H4 (cell line): ENCODE data around the gene G6PC3. TPM values are rescaled to one million over a fixed set of nuclear protein-coding genes. Genes with fewer than 3 reads are reported as not detected.
A peak's percentile ranks its signal among the peaks of the same experiment; 100 is the strongest.
"Not testable (repeated sequence)": the region's sequence is repeated elsewhere in the genome, so short reads cannot be mapped to it uniquely, and the experiment has no call there.

Experiments used
- DNase-seq: peaks from one replicate; pipeline ENCODE4 v3.0.0-alpha.2; 2015; ENCODE audit warnings: low spot score
- total RNA-seq: library from RNA; depleted of rRNA; stranded (reverse); fragments of >200 nt; shearing (Covaris generic); gene quantifications from 2 replicates; pipeline ENCODE4 v1.2.3, GENCODE V29; 2014; rRNA removed

Gene G6PC3
- 51.0 and 71.2 TPM in 2 replicates for total RNA-seq

DNA sequence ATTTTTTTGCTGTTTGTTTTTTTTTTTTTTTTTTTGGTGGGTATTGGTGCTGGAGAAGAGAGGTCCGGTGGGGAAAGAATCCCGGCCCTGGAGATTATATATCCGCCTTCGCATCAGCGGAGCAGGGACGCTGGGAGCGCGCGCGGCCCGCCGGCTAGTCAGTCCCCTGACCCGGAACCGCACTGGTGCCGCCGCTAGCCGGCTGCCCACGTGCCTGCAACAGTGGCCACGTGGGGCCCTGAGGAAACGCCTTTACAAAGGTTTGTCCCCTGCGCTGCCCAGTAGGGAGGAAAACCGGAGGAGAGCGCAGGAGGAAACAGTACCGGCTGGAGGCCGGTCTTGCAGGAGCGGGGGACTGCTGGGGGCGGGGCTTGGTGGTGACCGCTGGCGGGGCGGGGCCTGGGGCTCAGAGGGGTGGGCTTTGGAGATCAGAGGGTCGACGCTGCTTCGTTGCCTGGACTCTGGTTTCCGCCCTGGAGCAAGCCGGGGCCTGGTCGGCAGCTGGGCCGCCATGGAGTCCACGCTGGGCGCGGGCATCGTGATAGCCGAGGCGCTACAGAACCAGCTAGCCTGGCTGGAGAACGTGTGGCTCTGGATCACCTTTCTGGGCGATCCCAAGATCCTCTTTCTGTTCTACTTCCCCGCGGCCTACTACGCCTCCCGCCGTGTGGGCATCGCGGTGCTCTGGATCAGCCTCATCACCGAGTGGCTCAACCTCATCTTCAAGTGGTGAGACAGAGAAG is at the start of gene G6PC3:
Gene G6PC3 (plus strand): TSS at position 281 of the 743 bp plus-strand sequence. CDS start 231 bp downstream, at position 512.
- peak; percentile 98 for DNase-seq

DNA sequence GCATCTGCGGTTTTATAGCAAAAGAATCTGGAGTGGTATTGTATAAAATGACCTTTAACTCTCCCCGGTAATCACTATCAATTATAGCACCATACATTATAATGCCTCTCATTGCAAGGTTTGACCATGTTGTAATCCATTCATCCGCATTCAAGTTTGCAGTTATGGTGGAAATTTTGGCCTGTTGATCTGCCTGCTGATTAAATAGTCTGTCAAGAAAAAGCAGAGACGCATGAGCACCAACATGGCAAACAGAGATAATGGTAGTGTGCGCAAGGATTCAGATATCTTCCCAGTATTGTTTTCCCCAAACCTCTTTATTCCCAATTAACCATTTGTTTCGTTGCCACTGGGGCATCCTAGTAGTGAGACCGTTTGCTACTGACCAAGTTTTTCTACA is 49.3 kb upstream of the G6PC3 start:
- DNase-seq, result not testable (repeated sequence)

DNA sequence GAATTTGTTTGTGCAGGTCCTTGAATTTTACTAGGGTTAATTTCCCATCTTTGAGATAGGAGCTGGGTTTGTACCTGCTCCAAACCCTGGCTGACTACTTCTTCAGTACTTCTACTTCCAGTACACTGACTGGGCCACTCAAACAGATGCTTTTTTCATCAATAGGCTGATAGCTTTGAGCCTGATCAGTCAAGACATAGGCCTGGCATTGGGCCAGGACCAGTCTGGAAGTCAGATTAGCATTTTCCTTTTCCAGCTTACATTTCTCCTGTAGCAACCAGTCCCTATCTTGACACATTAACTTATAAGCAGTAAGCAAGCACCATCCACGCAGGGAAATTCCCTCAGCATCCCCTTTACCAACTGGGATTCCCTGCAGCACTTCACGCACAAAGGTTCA is 48.3 kb upstream of the G6PC3 start:
- no peak for DNase-seq

- DNase-seq, result no peak
Measured at GRCh38 chr17:44023545-44024270, 46.8 kb upstream of the G6PC3 start.

DNA sequence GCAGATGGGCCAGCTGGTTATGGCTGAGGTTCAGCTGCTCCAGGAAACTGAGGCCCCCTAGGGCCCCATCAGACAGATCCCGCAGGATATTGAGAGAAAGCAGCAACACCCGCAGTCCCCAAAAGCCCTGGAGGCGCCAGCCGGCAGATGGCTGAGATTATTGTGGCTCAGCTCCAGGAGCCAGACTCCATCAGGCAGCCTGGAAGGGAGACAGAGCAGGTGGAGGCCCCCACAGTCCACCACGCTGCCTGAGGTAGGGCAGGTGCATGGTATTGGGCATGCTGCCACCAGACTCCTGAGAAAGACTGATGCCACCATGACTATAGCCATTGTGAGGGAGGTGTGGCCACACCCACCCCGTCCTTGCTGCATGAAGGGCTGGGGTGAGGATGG is 46.3 kb upstream of the G6PC3 start:
- no peak for DNase-seq

DNA sequence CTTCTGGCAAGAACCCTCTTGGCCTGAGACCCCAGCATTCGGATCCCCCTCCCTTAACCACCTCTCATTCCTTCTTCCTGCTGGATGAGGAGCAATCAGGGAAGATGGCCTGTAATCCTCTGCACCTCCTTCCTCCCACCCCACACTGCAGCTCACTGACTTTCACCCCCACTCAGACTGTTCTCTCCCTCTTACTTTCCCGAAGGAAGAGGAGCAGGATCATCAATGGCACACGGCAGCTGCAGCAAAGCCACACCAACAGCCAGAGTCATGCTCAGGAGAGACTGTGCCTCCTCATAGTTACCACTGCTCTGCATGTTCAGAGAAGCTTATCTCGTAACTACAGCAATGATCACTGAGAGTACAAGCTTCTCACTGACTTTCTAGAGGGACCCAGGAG is 45.7 kb upstream of the G6PC3 start:
- DNase-seq, result no peak

DNA sequence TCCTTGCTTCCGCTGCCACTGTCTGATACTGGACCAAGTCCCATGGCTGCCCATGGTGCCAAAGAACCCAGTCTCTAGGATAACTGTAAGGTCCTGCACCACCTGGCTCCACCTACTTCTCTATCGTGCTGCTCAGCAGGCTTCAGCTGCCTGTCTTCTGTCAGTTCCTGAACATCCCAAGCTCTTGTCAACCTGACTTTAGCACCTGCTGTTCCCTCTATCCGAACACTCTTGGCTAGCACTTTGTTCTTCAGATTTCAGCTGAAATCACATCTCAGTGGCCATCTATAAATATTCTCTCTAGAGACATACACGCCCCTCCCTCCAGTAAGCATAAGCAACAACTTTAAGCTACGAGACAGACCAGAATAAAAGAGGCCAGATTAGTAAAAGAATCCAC is 40.8 kb upstream of the G6PC3 start:
- DNase-seq, result no peak

DNA sequence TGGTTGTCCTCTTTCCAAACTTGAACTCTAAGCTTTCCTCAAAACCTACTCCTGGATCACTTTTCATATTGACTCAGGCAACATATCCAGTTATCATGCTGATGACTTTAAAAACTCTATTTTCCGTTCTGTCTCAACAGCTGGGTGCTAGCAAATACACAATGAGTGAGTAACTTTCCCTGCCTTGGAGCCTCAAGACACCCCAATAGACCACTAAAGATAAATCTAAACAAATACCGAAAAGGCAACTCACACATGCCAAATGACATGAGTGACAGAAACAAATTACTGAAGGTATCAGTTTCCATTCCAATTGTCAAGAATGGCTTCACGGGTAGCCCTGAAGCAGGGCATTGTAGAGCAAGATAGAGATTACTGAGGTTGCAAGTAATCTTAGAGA is 40.1 kb upstream of the G6PC3 start:
- DNase-seq, result no peak

- DNase-seq, result no peak
Measured at GRCh38 chr17:44033861-44034408, 36.6 kb upstream of the G6PC3 start.

- DNase-seq, result not testable (repeated sequence)
Measured at GRCh38 chr17:44034688-44035087, 35.8 kb upstream of the G6PC3 start.

GRCh38 chr17:44037471-44037870 is 33.1 kb upstream of the G6PC3 start:
- DNase-seq, result no peak

DNA sequence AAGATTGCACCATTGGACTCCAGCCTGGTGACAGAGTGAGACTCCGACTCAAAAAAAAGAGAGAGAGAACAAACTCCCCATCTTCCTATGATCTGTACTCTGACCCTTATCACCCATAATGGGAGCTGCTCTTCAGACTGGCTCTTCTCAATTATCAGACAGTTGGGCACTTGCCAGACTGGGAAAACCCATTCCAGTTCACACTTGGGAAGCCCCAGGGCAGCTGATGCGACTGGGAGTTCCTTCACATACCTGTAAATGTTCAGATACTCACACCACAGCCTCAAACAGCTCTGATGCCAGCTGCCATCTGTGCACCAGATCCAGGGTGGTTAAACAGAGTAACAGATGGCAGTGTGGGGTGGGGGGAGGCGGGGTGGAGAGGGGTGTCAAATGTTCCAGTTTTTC is 31.9 kb upstream of the G6PC3 start:
- no peak for DNase-seq

- no peak for DNase-seq
Measured at GRCh38 chr17:44039829-44040635, 30.5 kb upstream of the G6PC3 start.

DNA sequence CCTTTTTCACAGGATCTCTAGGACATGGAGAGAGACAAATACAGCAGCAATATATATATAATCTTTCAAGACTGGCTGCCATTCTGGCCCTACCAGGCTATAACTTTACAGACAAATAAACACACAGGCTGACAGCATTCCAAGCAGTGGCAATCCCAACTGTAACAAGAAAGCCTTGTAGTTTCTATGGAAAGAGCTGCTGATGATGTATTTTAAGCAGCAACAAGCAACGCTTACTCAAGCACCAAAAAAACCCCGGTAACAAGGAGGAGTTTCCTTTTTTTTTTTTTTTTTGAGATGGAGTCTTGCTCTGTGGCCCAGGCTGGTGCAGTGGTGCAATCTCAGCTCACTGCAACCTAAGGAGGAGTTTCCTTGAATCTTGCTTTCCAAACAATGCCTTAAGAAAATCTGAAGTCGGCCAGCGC is 27.3 kb upstream of the G6PC3 start:
- no peak for DNase-seq

GRCh38 chr17:44044071-44044470 is 26.5 kb upstream of the G6PC3 start:
- no peak for DNase-seq

DNA sequence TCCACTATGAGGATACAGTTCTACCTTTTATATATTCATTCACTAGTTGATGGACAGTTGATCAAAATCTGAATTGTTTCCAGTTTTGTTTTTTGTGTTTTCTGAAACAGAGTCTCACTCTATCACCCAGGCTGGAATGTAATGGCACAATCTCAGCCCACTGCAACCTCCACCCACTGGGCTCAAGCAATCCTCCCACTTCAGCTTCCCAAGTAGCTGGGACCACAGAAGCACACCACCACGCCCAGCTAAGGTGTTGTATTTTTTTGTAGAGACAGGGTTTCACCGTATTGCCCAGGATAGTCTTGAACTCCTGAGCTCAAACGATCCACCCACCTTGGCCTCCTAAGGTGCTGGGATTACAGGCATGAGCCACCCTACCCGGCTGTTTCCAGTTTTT is 25.0 kb upstream of the G6PC3 start:
- DNase-seq, result no peak

DNA sequence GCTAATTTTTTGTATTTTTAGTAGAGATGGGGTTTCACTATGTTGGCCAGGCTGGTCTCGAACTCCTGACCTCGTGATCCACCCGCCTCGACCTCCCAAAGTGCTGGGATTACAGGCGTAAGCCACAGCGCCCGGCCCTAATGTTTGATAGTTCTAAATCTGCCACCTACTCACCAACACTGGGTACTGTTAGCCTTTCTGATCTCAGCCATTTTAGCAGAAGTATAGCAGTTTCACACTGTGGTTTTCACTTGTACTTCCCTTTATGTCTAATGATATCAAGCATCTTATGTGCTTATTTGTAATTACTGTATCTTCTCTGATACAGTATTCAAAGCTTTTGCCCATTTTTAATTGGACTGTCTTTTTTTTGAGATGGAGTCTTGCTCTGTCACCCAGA is 23.6 kb upstream of the G6PC3 start:
- not testable (repeated sequence) for DNase-seq

DNA sequence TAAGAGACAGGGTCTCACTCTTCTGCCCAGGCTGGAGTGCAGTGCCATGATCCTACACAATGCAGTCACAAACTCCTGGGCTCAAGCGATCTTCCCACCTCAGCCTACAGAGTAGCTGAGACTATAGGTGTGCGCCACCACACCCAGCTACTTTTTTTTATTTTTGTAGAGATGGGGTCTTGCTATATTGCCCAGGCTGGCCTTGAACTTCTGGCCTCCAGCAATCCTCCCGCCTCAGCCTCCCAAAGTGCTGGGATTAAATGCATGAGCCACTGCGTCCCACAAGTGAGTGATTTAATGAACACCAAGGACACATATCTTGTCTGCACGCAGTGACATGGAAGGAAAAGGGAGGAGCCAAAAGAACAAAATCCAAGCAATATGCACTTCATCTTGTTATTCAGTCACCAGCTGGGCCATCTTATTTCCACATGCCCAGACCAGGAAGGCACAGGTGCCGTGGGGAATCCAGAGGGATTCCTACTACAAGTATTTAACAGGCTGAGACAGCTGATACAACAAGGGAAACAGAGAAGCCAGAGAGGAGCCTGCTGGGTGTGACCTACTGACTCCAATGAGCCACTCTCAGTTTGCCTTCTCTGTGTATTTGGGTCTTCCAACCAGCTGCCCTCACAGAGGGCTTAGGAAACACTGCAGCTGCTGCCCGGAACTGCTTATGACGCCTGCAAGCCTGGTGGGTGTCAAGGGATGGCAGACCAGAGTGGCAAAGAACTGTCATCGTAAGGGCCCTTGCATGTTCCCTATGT is 21.1 kb upstream of the G6PC3 start:
- no peak for DNase-seq

DNA sequence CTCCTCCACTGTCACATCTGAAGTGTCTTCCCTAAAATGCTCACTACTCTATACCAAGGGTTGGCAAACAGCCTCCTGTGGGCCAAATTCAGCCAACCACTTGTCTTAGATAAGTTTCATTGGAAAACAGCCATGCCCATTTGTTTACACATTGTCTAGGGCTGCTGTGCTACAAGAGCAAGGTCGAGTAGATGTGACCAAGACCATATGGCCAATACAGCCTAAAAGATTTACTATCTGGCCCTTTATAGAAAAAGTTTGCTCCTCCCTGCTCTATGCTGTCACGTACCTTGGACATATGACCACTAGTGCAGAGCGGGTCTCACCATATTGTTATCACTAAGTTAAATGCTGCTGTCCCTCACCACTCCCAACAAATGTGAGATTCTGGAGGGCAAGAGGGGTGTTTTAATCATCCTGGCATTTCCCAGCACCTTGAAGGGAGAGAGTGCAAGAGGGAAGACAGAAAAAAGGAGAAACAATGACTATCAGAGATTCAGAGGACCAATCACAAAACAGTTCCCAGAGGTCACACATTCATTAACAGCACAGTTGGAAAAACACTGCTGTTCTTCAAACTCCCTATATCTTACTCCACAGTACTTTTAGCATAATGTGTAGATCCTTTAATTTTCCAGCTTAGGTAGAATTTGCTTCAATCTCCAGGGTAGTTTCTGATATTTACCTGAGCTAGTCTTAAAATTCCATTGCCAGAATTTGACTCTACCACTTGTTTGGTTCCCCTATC is 17.2 kb upstream of the G6PC3 start:
- DNase-seq, result peak; percentile 28

DNA sequence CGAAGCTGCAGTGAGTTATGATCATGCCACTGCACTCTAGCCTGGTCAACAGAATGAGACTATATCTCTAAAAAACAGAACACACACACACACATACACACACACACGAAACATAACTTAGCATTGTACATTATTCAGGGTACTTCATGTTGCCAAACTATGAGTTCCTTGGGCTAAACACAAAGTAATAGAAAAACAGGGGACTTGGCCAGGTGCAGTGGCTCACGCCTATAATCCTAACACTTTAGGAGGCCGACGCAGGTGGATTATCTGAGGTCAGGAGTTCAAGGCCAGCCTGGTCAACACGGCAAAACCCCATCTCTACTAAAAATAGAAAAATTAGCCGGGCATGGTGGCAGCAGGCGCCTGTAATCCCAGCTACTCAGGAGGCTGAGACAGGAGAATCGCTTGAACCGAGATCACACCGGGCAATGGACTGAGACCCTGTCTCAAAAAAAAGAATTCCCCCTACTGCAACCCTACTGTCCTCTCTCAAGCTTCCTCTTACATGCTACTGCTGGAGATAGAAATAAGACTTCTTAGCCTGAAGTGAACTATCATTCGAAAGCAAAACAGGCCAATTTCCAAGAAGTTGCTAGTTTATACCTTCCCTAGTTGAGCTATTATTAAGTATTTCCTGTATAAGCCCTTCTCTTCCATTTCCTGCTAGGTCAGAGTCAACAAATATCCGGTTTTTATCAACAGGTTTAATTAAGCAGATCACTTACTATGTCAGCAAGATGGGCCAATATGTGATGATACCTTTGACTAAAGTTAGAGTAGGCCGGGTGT is 11.2 kb upstream of the G6PC3 start:
- DNase-seq, result no peak
